ENCODE measurements around the gene TTPAL. TPM values are rescaled to one million over a fixed set of nuclear protein-coding genes. Genes with fewer than 3 reads are reported as not detected.

TTPAL gene
- total RNA-seq, 1 experiment from 2014 or later, result 21.1 TPM

- Histone ChIP-seq H3K18ac (ENCODE audit: insufficient read length, low read depth, low read length) (no peak overlapping the region), H4K8ac (replicated peaks; ENCODE audit: insufficient read length, low read depth, low read length) (no peak overlapping the region), H2BK15ac (ENCODE audit: low read depth, low read length) (no peak overlapping the region), H2AK5ac (ENCODE audit: insufficient read length, low read length) (no peak overlapping the region), H2BK5ac (ENCODE audit: insufficient read length, low read length) (no peak overlapping the region), H3K79me1 (ENCODE audit: insufficient read depth, low read depth, low read length, poor library complexity, severe bottlenecking) (no peaks in the 10 kb centered on the region), H3K4me2 (ENCODE audit: insufficient read depth, insufficient read length, low read length) (no peak overlapping the region), H3K23me2 (ENCODE audit: insufficient read length, low read depth, low read length, poor library complexity, severe bottlenecking) (no peaks in the 10 kb centered on the region), H3K9me3 (ENCODE audit: control insufficient read depth, low read depth, low read length) (no peaks in the 10 kb centered on the region), H3K9ac (ENCODE audit: extremely low read depth, insufficient read length, low read length) (no peak overlapping the region), H3K23ac (ENCODE audit: insufficient read length, low read depth, low read length) (no peak overlapping the region), H3K79me2 (ENCODE audit: insufficient read depth, low read length) (no peaks in the 10 kb centered on the region), H4K5ac (ENCODE audit: insufficient read length, low read depth, low read length) (no peak overlapping the region), H4K91ac (ENCODE audit: insufficient read length, low read depth, low read length) (no peak overlapping the region), H2BK120ac (ENCODE audit: low read depth, low read length, poor library complexity, severe bottlenecking) (no peak overlapping the region), H2AFZ (ENCODE audit: low read length) (no peak overlapping the region), H3K14ac (ENCODE audit: insufficient read depth, low read length) (no peak overlapping the region), H3T11ph (ENCODE audit: low read length) (no peak overlapping the region), H3K27me3 (ENCODE audit: insufficient read depth, low read length) (no peaks in the 10 kb centered on the region), H3K4me1 (ENCODE audit: insufficient read depth, low read length) (no peaks in the 10 kb centered on the region), H2BK12ac (ENCODE audit: insufficient read length, low read depth, low read length) (no peak overlapping the region), H2BK20ac (ENCODE audit: low read depth, low read length, poor library complexity, severe bottlenecking) (no peak overlapping the region), H3K56ac (ENCODE audit: insufficient read length, low read depth, low read length) (no peak overlapping the region), H3K27ac (ENCODE audit: insufficient read length, low read depth, low read length) (no peak overlapping the region), H4K20me1 (ENCODE audit: control insufficient read depth, insufficient read depth, insufficient read length) (no peaks in the 10 kb centered on the region), H3K4ac (ENCODE audit: low read depth, low read length) (no peak overlapping the region)
- H3K36me3 Mint-ChIP-seq (ENCODE audit: insufficient read depth in 1 of 3, low read depth in 3 of 3), result peaks cover 0 to 53% (median 39%) of the 10 kb centered on the region in 3 experiments; a peak in 5 of 7 replicates
- H3K9me3 Mint-ChIP-seq, result no peaks in the 10 kb centered on the region
- no peak overlapping the region for H3K4me3 Mint-ChIP-seq
- H3K27ac Mint-ChIP-seq, result no peak overlapping the region
- no peak for TF ChIP-seq CTCF (conservative IDR thresholded peaks at IDR 0.05)
- H3K4me1 Mint-ChIP-seq, result no peaks in the 10 kb centered on the region
- H3K27me3 Mint-ChIP-seq (ENCODE audit: low read depth), result no peaks in the 10 kb centered on the region
- DNase-seq, result no peak
- WGBS (ENCODE audit: extremely low coverage, insufficient read length, low lambda C conversion rate), result no CpG with 5 or more reads among the region's 1 CpG
Measured at GRCh38 chr20:44502968-44503367, 27.3 kb downstream of the TTPAL start.

Data from H9 (cell line).